Activated CD8-positive, alpha-beta T cell treated with anti-CD3 and anti-CD28 coated beads, Interleukin-2, amount 10 ng/mL, durations not matched to agents 7 days and 5 days (primary cell): ENCODE data around the gene CDC42EP2. TPM values are rescaled to one million over a fixed set of nuclear protein-coding genes. Genes with fewer than 3 reads are reported as not detected.

Source experiments
- ATAC-seq: fragments of 150-1000 bp; cut with Tn5 transposase; one replicate; pipeline ENCODE4 v1.10.0; 2021; ENCODE audit warnings: moderate library complexity
- CTCF ChIA-PET: fragments of 350-600 bp; sonication (Branson Sonifier 250); formaldehyde crosslinking; loops from one replicate; lab custom pipeline; 2021; ENCODE audit warnings: antibody characterized with exemption; lab: Charles Lee
- POLR2A ChIA-PET: fragments of 350-600 bp; sonication (Branson Sonifier 250); formaldehyde crosslinking; loops from one replicate; lab custom pipeline; 2021; ENCODE audit warnings: antibody characterized with exemption; lab: Charles Lee
- DNase-seq: peaks from one replicate; pipeline ENCODE4 v3.0.0-alpha.2; 2020
- H3K27ac Mint-ChIP-seq: one replicate; pipeline ENCODE4 v1.8.0; 2021; ENCODE audit warnings: mild to moderate bottlenecking, mixed read lengths
- H3K27me3 Mint-ChIP-seq: one replicate; pipeline ENCODE4 v1.8.0; 2021; ENCODE audit warnings: low read depth, mixed read lengths
- H3K36me3 Mint-ChIP-seq: one replicate; pipeline ENCODE4 v1.8.0; 2021; ENCODE audit warnings: low read depth, mixed read lengths
- H3K4me1 Mint-ChIP-seq: one replicate; pipeline ENCODE4 v1.8.0; 2021; ENCODE audit warnings: low read depth, mixed read lengths
- H3K4me3 Mint-ChIP-seq: one replicate; pipeline ENCODE4 v1.8.0; 2021; ENCODE audit warnings: mild to moderate bottlenecking, mixed read lengths
- H3K9me3 Mint-ChIP-seq: one replicate; pipeline ENCODE4 v1.8.0; 2022; ENCODE audit warnings: mixed read lengths; ENCODE audit not compliant: insufficient read depth
- total RNA-seq, 2 experiments: library from RNA; stranded (reverse); gene quantifications; one replicate each; pipeline ENCODE4 v1.2.3, GENCODE V29; 2021

CDC42EP2 gene
- total RNA-seq, 2 experiments from 2014 or later: 0.29 to 1.2 TPM

DNA sequence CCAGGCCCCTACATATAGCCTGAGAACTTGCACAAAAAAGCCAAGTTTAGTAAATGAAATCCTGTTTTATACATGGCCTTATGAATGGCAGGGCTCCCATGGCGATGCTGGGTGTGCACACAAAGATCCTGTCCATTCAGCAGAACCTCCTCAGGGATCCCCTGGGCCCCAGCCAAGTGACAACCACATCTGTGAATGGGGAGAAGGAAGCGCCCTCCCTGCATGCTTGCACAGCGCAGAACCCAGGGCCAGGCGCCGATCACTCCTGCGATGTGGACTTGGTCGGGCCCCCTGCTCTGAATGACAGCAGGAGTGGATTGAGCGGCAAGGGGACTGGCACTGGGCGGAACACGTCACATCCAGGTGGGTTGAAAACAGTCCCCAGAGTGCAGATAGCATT, 4.5 kb upstream of the CDC42EP2 start:
- ATAC-seq (no peak), DNase-seq (no peak)
- CTCF ChIA-PET: interaction anchor here (12.3 kb wide), 1 partner anchor 20 kb away, joined by 215 read pairs; the partner anchor contains the start of gene DPF2
- H3K4me3 Mint-ChIP-seq: no peak overlapping the region
- H3K36me3 Mint-ChIP-seq: peaks cover 3% of the 10 kb centered on the region
- H3K4me1 Mint-ChIP-seq: no peaks in the 10 kb centered on the region
- POLR2A ChIA-PET: interaction anchor here (1.2 to 1.6 kb wide), 2 partner anchors 13 to 49 kb away, joined by 4 read pairs; partner anchors contain the start of gene POLA2
- H3K27me3 Mint-ChIP-seq: peaks cover 8% of the 10 kb centered on the region
- no peak overlapping the region for H3K27ac Mint-ChIP-seq
- no peaks in the 10 kb centered on the region for H3K9me3 Mint-ChIP-seq

- DNase-seq (no peak), ATAC-seq (no peak)
- Mint-ChIP-seq H3K4me3 (no peak overlapping the region), H3K27ac (no peak overlapping the region), H3K27me3 (peaks cover 8% of the 10 kb centered on the region), H3K4me1 (peaks cover 1% of the 10 kb centered on the region), H3K9me3 (no peaks in the 10 kb centered on the region), H3K36me3 (peaks cover under 1% of the 10 kb centered on the region)
- ChIA-PET CTCF (interaction anchor here (12.3 kb wide), 1 partner anchor 20 kb away, joined by 215 read pairs; the partner anchor contains the start of gene DPF2), POLR2A (interaction anchor here (1.2 to 2.0 kb wide), 3 partner anchors 9 to 49 kb away, joined by 4 to 7 read pairs (median 4); partner anchors contain the start of gene POLA2)
Measured at GRCh38 chr11:65310736-65311135, 3.9 kb upstream of the CDC42EP2 start.

GRCh38 chr11:65311170-65311678, 3.4 kb upstream of the CDC42EP2 start:
- Mint-ChIP-seq H3K27me3 (peaks cover 11% of the 10 kb centered on the region), H3K4me1 (peaks cover 6% of the 10 kb centered on the region), H3K36me3 (no peaks in the 10 kb centered on the region), H3K9me3 (no peaks in the 10 kb centered on the region), H3K4me3 (no peak overlapping the region), H3K27ac (no peak overlapping the region)
- POLR2A ChIA-PET: interaction anchor here (1.2 to 2.0 kb wide), 3 partner anchors 9 to 50 kb away, joined by 4 to 7 read pairs (median 4); partner anchors contain the start of gene POLA2
- ATAC-seq (no peak), DNase-seq (no peak)
- CTCF ChIA-PET: interaction anchor here (12.3 kb wide), 1 partner anchor 19 kb away, joined by 215 read pairs; the partner anchor contains the start of gene DPF2

DNA sequence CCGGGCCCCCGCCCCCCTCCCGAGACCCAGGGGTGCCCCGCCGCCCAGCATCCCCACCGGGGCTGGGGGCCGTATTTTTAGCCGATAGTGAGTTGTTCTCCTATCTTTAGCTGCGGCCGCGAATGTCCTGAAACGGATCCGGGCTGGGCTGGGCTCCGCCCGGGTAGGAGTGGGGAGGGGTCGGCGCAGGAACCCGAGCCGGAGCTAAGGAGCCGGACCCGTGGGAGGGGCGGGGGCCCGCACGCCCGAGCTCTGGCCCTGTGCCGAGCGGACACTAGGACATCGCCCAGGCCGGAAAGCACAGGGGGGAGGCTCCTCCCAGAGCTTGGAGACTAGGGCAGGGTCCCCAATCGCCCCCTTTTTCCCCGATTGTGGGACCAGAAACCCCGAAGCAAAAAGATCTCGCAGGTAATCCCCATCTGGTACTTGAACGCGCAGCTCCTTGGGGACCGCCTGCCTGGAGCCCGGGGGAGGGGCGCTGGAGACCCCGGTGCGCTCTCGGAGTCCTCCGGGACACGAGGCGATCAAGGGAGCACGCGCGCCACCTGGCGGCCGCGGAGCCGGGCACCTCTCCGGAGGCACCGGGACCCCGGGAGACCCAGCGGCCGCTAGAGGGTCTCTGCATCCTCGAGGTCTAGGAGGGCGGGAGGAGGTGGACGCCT, 669 bp downstream of the CDC42EP2 start:
- H3K4me3 Mint-ChIP-seq: peak overlapping the region; percentile 71
- CTCF ChIA-PET: interaction anchor here (0.7 to 12.3 kb wide), 36 partner anchors 9 to 575 kb away, joined by 3 to 215 read pairs (median 6); partner anchors contain the start of genes CCDC85B, DPF2, FAU and MRPL49
- no peaks in the 10 kb centered on the region for H3K9me3 Mint-ChIP-seq
- DNase-seq (peak; percentile 83), ATAC-seq (peak; percentile 70)
- peaks cover 8% of the 10 kb centered on the region for H3K4me1 Mint-ChIP-seq
- H3K27ac Mint-ChIP-seq: no peak overlapping the region
- no peaks in the 10 kb centered on the region for H3K36me3 Mint-ChIP-seq
- POLR2A ChIA-PET: interaction anchor here (0.7 to 1.3 kb wide), 6 partner anchors 18 to 193 kb away, joined by 3 to 4 read pairs (median 3); partner anchors contain the start of genes DPF2, FAU, MALAT1 and MRPL49
- peaks cover 16% of the 10 kb centered on the region for H3K27me3 Mint-ChIP-seq

GRCh38 chr11:65315866-65316226, 1.2 kb downstream of the CDC42EP2 start:
- Mint-ChIP-seq H3K4me1 (peaks cover 8% of the 10 kb centered on the region), H3K9me3 (no peaks in the 10 kb centered on the region), H3K36me3 (no peaks in the 10 kb centered on the region), H3K4me3 (peak overlapping the region; percentile 30), H3K27me3 (peaks cover 16% of the 10 kb centered on the region), H3K27ac (no peak overlapping the region)
- ChIA-PET POLR2A (interaction anchor here (0.7 to 1.3 kb wide), 6 partner anchors 18 to 194 kb away, joined by 3 to 4 read pairs (median 3); partner anchors contain the start of genes DPF2, FAU, MALAT1 and MRPL49), CTCF (interaction anchor here (0.6 to 12.3 kb wide), 33 partner anchors 10 to 574 kb away, joined by 3 to 215 read pairs (median 6); partner anchors contain the start of genes CCDC85B, DPF2, FAU and MRPL49)
- no peak for DNase-seq
- no peak for ATAC-seq

DNA sequence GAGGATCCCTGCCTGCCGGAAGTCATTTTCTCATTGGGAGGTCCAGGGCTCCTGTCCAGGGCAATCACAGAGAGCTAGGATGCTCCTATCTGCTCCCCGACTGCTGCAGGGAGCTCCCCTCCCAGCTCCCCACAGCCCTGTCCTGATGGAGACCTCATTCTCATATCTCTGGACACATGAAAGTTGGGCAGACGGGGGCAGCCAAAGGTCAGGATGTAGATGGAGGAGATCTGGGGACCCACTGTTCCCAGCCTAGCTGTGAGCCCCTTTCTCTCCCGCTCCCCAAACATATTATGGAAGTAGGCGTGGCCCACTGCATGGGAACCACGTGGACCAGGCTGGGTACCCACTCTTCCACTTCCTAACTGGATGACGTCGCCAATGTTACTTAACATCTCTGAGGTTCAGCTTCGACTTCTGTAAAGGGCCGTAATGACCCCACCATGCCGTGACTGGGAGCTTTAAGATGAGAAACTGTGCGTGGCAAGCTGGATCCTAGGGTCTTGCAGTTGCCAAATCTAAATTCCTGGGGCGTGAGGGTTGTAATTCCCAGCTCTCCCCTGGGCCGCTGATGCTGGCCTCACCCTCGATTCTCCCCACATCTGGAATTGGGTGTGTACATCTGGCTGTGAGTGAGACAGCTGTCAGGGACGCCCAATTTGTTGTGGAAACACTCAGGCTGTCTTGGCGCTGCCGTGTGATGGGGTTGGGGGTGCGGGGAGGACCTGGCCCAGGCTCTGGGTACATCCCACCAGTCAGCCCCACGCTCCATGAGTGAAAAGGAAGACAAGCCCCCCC, 1.8 kb downstream of the CDC42EP2 start:
- H3K27ac Mint-ChIP-seq: no peak overlapping the region
- H3K4me3 Mint-ChIP-seq: peak overlapping the region; percentile 30
- H3K36me3 Mint-ChIP-seq: no peaks in the 10 kb centered on the region
- CTCF ChIA-PET: interaction anchor here (0.6 to 12.3 kb wide), 31 partner anchors 11 to 206 kb away, joined by 3 to 215 read pairs (median 6); partner anchors contain the start of genes DPF2, FAU, MRPL49 and POLA2
- DNase-seq (no peak), ATAC-seq (no peak)
- H3K4me1 Mint-ChIP-seq: peaks cover 8% of the 10 kb centered on the region
- peaks cover 16% of the 10 kb centered on the region for H3K27me3 Mint-ChIP-seq
- POLR2A ChIA-PET: interaction anchor here (0.7 to 1.1 kb wide), 4 partner anchors 18 to 195 kb away, joined by 3 to 4 read pairs (median 3); partner anchors contain the start of genes FAU and MRPL49
- H3K9me3 Mint-ChIP-seq: no peaks in the 10 kb centered on the region

GRCh38 chr11:65317025-65317786, 2.5 kb downstream of the CDC42EP2 start:
- Mint-ChIP-seq H3K27me3 (peaks cover 16% of the 10 kb centered on the region), H3K9me3 (no peaks in the 10 kb centered on the region), H3K27ac (no peak overlapping the region), H3K4me3 (no peak overlapping the region), H3K36me3 (no peaks in the 10 kb centered on the region), H3K4me1 (peaks cover 8% of the 10 kb centered on the region)
- no peak for DNase-seq
- ATAC-seq: no peak
- ChIA-PET CTCF (interaction anchor here (0.6 to 12.3 kb wide), 15 partner anchors 13 to 207 kb away, joined by 3 to 215 read pairs (median 7); partner anchors contain the start of genes DPF2 and POLA2), POLR2A (no interaction called here)

- no peaks in the 10 kb centered on the region for H3K9me3 Mint-ChIP-seq
- CTCF ChIA-PET: interaction anchor here (12.3 kb wide), 1 partner anchor 10 kb away, joined by 215 read pairs; the partner anchor contains the start of gene DPF2
- H3K27me3 Mint-ChIP-seq: peaks cover 11% of the 10 kb centered on the region
- H3K4me3 Mint-ChIP-seq: no peak overlapping the region
- peaks cover 8% of the 10 kb centered on the region for H3K4me1 Mint-ChIP-seq
- no peaks in the 10 kb centered on the region for H3K36me3 Mint-ChIP-seq
- POLR2A ChIA-PET: interaction anchor here (0.7 kb wide), 1 partner anchor 39 kb away, joined by 3 read pairs; no protein-coding TSS in a partner anchor
- ATAC-seq: no peak
- no peak overlapping the region for H3K27ac Mint-ChIP-seq
- no peak for DNase-seq
Measured at GRCh38 chr11:65320386-65321075, 5.9 kb downstream of the CDC42EP2 start.

DNA sequence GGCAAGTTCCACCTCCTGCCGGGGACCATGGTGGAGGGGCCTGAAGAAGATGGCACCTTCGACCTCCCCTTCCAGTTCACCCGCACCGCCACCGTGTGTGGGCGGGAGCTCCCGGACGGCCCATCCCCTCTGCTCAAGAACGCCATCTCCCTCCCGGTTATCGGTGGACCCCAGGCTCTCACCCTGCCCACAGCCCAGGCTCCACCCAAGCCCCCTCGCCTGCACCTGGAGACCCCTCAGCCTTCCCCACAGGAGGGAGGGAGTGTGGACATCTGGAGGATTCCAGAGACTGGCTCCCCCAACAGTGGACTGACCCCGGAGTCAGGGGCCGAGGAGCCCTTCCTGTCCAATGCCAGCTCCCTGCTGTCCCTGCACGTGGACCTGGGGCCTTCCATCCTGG, 6.4 kb downstream of the CDC42EP2 start:
- DNase-seq (no peak), ATAC-seq (no peak)
- Mint-ChIP-seq H3K36me3 (no peaks in the 10 kb centered on the region), H3K27me3 (peaks cover 9% of the 10 kb centered on the region), H3K4me1 (peaks cover 4% of the 10 kb centered on the region), H3K9me3 (no peaks in the 10 kb centered on the region), H3K27ac (no peak overlapping the region), H3K4me3 (no peak overlapping the region)
- CTCF ChIA-PET: interaction anchor here (12.3 kb wide), 1 partner anchor 10 kb away, joined by 215 read pairs; the partner anchor contains the start of gene DPF2
- POLR2A ChIA-PET: interaction anchor here (0.7 kb wide), 1 partner anchor 40 kb away, joined by 3 read pairs; no protein-coding TSS in a partner anchor
